Neural progenitor cell (in vitro differentiated cells): ENCODE measurements around the gene ACMSD. TPM values are rescaled to one million over a fixed set of nuclear protein-coding genes. Genes with fewer than 3 reads are reported as not detected.
"Not testable (repeated sequence)": the region's sequence is repeated elsewhere in the genome, so short reads cannot be mapped to it uniquely, and the experiment has no call there.

Experiments
- DNase-seq: peaks from one replicate; pipeline ENCODE4 v3.0.0-alpha.2; 2016; ENCODE audit warnings: low spot score
- H2AFZ ChIP-seq: fragments of 200-600 bp; sonication (generic); replicated peaks from 2 replicates; pipeline ENCODE4 v1.6.1; 2016; ENCODE audit warnings: antibody characterized with exemption
- H3F3A ChIP-seq: fragments of 200-600 bp; sonication (generic); 2 replicates; pipeline ENCODE4 v1.6.1; 2016; ENCODE audit warnings: antibody characterized with exemption, low read depth
- H3K27ac ChIP-seq: fragments of 200-600 bp; sonication (generic); 2 replicates; pipeline ENCODE4 v1.5.1; 2016; ENCODE audit warnings: mild to moderate bottlenecking
- H3K27me3 ChIP-seq: fragments of 200-600 bp; sonication (generic); 2 replicates; pipeline ENCODE4 v1.6.1; 2016; ENCODE audit warnings: mild to moderate bottlenecking, moderate library complexity
- H3K36me3 ChIP-seq: fragments of 200-600 bp; sonication (generic); 2 replicates; pipeline ENCODE4 v1.5.1; 2016
- H3K4me1 ChIP-seq: fragments of 200-600 bp; sonication (generic); 2 replicates; pipeline ENCODE4 v1.6.1; 2016; ENCODE audit warnings: mixed run types
- H3K4me2 ChIP-seq: fragments of 200-600 bp; sonication (generic); 2 replicates; pipeline ENCODE4 v1.6.1; 2016
- H3K4me3 ChIP-seq: fragments of 200-600 bp; sonication (generic); 2 replicates; pipeline ENCODE4 v1.5.1; 2016
- H3K79me2 ChIP-seq: fragments of 200-600 bp; sonication (generic); 2 replicates; pipeline ENCODE4 v1.6.1; 2016; ENCODE audit warnings: low read depth
- H3K9ac ChIP-seq: fragments of 200-600 bp; sonication (generic); 2 replicates; pipeline ENCODE4 v1.6.1; 2016
- H3K9me3 ChIP-seq: fragments of 200-600 bp; sonication (generic); 2 replicates; pipeline ENCODE4 v1.5.1; 2016; ENCODE audit warnings: low read depth
- H4K20me1 ChIP-seq: fragments of 200-600 bp; sonication (generic); 2 replicates; pipeline ENCODE4 v1.6.1; 2016; ENCODE audit warnings: low read depth
- H3K27ac Mint-ChIP-seq: 3 replicates; pipeline ENCODE4 v1.8.0; 2021; ENCODE audit warnings: mixed read lengths
- H3K27me3 Mint-ChIP-seq: 2 replicates; pipeline ENCODE4 v1.8.0; 2022; ENCODE audit warnings: low read depth, mild to moderate bottlenecking, inconsistent platforms, moderate library complexity, mixed read lengths; ENCODE audit not compliant: insufficient read depth
- H3K36me3 Mint-ChIP-seq: 3 replicates; pipeline ENCODE4 v1.8.0; 2021; ENCODE audit warnings: mixed read lengths
- H3K4me1 Mint-ChIP-seq: 3 replicates; pipeline ENCODE4 v1.8.0; 2021; ENCODE audit warnings: mixed read lengths
- H3K4me3 Mint-ChIP-seq: 3 replicates; pipeline ENCODE4 v1.8.0; 2021; ENCODE audit warnings: mild to moderate bottlenecking, moderate library complexity, mixed read lengths
- H3K9me3 Mint-ChIP-seq: 3 replicates; pipeline ENCODE4 v1.8.0; 2020; ENCODE audit warnings: mixed read lengths
- EZH2 ChIP-seq: fragments of 200-600 bp; sonication (generic); IDR thresholded peaks from 2 replicates; pipeline ENCODE4 v1.6.1; 2017; ENCODE audit warnings: antibody characterized with exemption, mild to moderate bottlenecking, moderate library complexity
- EZH2phosphoT487 ChIP-seq: fragments of 200-600 bp; sonication (generic); IDR thresholded peaks from 2 replicates; pipeline ENCODE4 v1.6.1; 2017; ENCODE audit warnings: antibody characterized with exemption
- total RNA-seq: library from RNA; depleted of rRNA; stranded (reverse); fragments of >200 nt; gene quantifications from 2 replicates; pipeline ENCODE4 v1.2.3, GENCODE V29; 2015; ENCODE audit warnings: low replicate concordance
- TF ChIP-seq, protein P1 (sequence below): fragments of 200-600 bp; sonication (generic); IDR thresholded peaks from 2 replicates; pipeline ENCODE4 v1.5.1; 2017; ENCODE audit warnings: antibody characterized with exemption, mild to moderate bottlenecking

The ACMSD gene
- total RNA-seq, 1 donor from 2014 or later, result not detected

DNA sequence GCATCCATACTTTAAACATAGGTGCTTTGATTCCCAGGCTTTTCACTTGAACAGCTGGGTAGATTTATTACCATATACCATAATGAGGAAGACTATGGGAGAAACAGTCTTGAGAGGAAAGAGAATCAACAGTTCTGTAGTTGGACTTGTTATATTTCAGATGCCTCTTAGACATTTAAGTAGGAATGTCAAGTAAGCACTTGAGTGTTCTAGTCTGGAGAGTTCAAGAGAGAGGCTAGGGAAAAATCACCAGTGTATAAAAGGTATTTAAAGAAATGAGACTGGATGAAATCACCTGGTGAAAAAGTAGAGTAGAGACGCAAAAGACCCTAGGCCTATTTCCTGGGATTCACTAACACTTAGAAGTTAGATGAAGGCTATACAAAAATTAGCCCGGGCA lies 66.8 kb downstream of the ACMSD start:
- DNase-seq, result no peak
- Histone ChIP-seq H3K27me3 (no peaks in the 10 kb centered on the region), H3K27ac (no peak overlapping the region), H3F3A (no peaks in the 10 kb centered on the region), H3K4me1 (no peaks in the 10 kb centered on the region), H2AFZ (no peak overlapping the region), H3K9me3 (no peaks in the 10 kb centered on the region), H3K36me3 (no peaks in the 10 kb centered on the region), H3K4me3 (no peak overlapping the region), H3K4me2 (no peak overlapping the region), H3K79me2 (no peaks in the 10 kb centered on the region), H3K9ac (no peak overlapping the region), H4K20me1 (no peaks in the 10 kb centered on the region)
- H3K27ac Mint-ChIP-seq, result no peak overlapping the region
- no peak overlapping the region for H3K4me3 Mint-ChIP-seq
- peaks cover 6% of the 10 kb centered on the region for H3K27me3 Mint-ChIP-seq
- H3K9me3 Mint-ChIP-seq, result no peaks in the 10 kb centered on the region
- no peaks in the 10 kb centered on the region for H3K36me3 Mint-ChIP-seq
- H3K4me1 Mint-ChIP-seq, result no peaks in the 10 kb centered on the region
- TF ChIP-seq, protein P1, sequence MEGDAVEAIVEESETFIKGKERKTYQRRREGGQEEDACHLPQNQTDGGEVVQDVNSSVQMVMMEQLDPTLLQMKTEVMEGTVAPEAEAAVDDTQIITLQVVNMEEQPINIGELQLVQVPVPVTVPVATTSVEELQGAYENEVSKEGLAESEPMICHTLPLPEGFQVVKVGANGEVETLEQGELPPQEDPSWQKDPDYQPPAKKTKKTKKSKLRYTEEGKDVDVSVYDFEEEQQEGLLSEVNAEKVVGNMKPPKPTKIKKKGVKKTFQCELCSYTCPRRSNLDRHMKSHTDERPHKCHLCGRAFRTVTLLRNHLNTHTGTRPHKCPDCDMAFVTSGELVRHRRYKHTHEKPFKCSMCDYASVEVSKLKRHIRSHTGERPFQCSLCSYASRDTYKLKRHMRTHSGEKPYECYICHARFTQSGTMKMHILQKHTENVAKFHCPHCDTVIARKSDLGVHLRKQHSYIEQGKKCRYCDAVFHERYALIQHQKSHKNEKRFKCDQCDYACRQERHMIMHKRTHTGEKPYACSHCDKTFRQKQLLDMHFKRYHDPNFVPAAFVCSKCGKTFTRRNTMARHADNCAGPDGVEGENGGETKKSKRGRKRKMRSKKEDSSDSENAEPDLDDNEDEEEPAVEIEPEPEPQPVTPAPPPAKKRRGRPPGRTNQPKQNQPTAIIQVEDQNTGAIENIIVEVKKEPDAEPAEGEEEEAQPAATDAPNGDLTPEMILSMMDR, result no peak
- no peak for TF ChIP-seq EZH2phosphoT487
- TF ChIP-seq EZH2, result no peak

DNA sequence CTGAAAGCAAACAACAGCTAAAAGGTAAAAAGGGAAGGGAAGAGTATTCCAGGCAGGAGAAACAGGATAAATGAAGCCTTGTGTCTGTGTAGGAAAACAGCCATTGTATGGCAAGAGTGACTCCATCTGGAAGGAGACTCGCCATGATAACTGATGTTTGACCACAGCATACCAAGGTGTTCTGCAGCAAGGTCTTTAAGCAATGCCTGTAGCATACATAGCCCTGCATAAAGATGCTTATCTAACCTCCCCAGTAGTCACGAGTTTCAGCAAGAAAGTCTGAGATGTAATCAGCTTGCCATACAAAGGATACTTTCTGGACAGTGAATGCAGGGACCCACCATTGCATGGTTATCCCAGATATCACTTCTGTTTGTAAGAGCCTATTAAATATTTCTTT lies 68.3 kb downstream of the ACMSD start:
- Mint-ChIP-seq H3K4me3 (no peak overlapping the region), H3K9me3 (no peaks in the 10 kb centered on the region), H3K27ac (no peak overlapping the region), H3K27me3 (peaks cover 6% of the 10 kb centered on the region), H3K36me3 (no peaks in the 10 kb centered on the region), H3K4me1 (no peaks in the 10 kb centered on the region)
- Histone ChIP-seq H3K4me2 (no peak overlapping the region), H3K36me3 (no peaks in the 10 kb centered on the region), H3K4me3 (no peak overlapping the region), H3K4me1 (no peaks in the 10 kb centered on the region), H3K27ac (no peak overlapping the region), H3K79me2 (no peaks in the 10 kb centered on the region), H3K9ac (no peak overlapping the region), H3K27me3 (no peaks in the 10 kb centered on the region), H3K9me3 (no peaks in the 10 kb centered on the region), H2AFZ (no peak overlapping the region), H3F3A (no peaks in the 10 kb centered on the region), H4K20me1 (no peaks in the 10 kb centered on the region)
- DNase-seq, result no peak
- TF ChIP-seq EZH2 (no peak), EZH2phosphoT487 (no peak)
- TF ChIP-seq, protein P1, result no peak

- H3K4me3 ChIP-seq, H3K9ac ChIP-seq, H3K4me2 ChIP-seq, H3K27me3 Mint-ChIP-seq, H3K36me3 ChIP-seq, H3K36me3 Mint-ChIP-seq, H3K79me2 ChIP-seq, H3K4me3 Mint-ChIP-seq, H2AFZ ChIP-seq, H4K20me1 ChIP-seq, H3F3A ChIP-seq, H3K4me1 Mint-ChIP-seq, H3K27me3 ChIP-seq, H3K27ac ChIP-seq, H3K9me3 Mint-ChIP-seq, H3K27ac Mint-ChIP-seq, DNase-seq, H3K4me1 ChIP-seq, H3K9me3 ChIP-seq: not testable (repeated sequence)
Observed at GRCh38 chr2:134907441-134908116, 69.2 kb downstream of the ACMSD start.

GRCh38 chr2:134910763-134911399 lies 72.5 kb downstream of the ACMSD start:
- Histone ChIP-seq H3K4me3 (no peak overlapping the region), H3K4me2 (no peak overlapping the region), H3F3A (no peaks in the 10 kb centered on the region), H3K79me2 (no peaks in the 10 kb centered on the region), H3K36me3 (no peaks in the 10 kb centered on the region), H3K9ac (no peak overlapping the region), H2AFZ (no peak overlapping the region), H3K27me3 (no peaks in the 10 kb centered on the region), H3K9me3 (no peaks in the 10 kb centered on the region), H3K4me1 (no peaks in the 10 kb centered on the region), H4K20me1 (no peaks in the 10 kb centered on the region), H3K27ac (no peak overlapping the region)
- H3K4me3 Mint-ChIP-seq, result no peak overlapping the region
- H3K27ac Mint-ChIP-seq, result no peak overlapping the region
- peaks cover 4% of the 10 kb centered on the region for H3K27me3 Mint-ChIP-seq
- H3K9me3 Mint-ChIP-seq, result peaks cover 20% of the 10 kb centered on the region
- no peak for DNase-seq
- no peak for TF ChIP-seq EZH2
- TF ChIP-seq, protein P1, result no peak
- TF ChIP-seq EZH2phosphoT487, result no peak
- H3K4me1 Mint-ChIP-seq, result no peaks in the 10 kb centered on the region
- no peaks in the 10 kb centered on the region for H3K36me3 Mint-ChIP-seq
